A673 (cell line): ENCODE measurements around the gene OR4C3. TPM values are rescaled to one million over a fixed set of nuclear protein-coding genes. Genes with fewer than 3 reads are reported as not detected.
"Not testable (repeated sequence)": the region's sequence is repeated elsewhere in the genome, so short reads cannot be mapped to it uniquely, and the experiment has no call there.

Source experiments
- BruUV-seq: library from RNA; stranded (reverse); fragments of 400-500 nt; replicated peaks from 2 replicates; lab custom pipeline; 2021; lab: Mats Ljungman, UMichigan
- CTCF ChIA-PET: fragments of 300-600 bp; sonication (Branson Sonifier 250); formaldehyde crosslinking; loops from one replicate; lab custom pipeline; 2022; ENCODE audit warnings: antibody characterized with exemption; lab: Charles Lee
- POLR2A ChIA-PET: fragments of 300-600 bp; sonication (Branson Sonifier 250); formaldehyde crosslinking; loops from one replicate; lab custom pipeline; 2022; ENCODE audit warnings: antibody characterized with exemption; ENCODE audit not compliant: low non-redundant PET; lab: Charles Lee
- DNase-seq: peaks from one replicate; pipeline ENCODE4 v3.0.0-alpha.2; 2015; ENCODE audit warnings: low spot score
- H3K27ac ChIP-seq: fragments of 200-600 bp; sonication (generic); 2 replicates; pipeline ENCODE4 v1.5.1; 2016; ENCODE audit warnings: mixed run types, low read depth, mild to moderate bottlenecking, mixed read lengths, antibody characterized with exemption, low read length; ENCODE audit not compliant: poor library complexity, severe bottlenecking
- H3K27me3 ChIP-seq: fragments of 200-600 bp; sonication (generic); replicated peaks from 2 replicates; pipeline ENCODE4 v1.6.1; 2017; ENCODE audit warnings: mixed run types, low read depth, mild to moderate bottlenecking, mixed read lengths, antibody characterized with exemption, low read length; ENCODE audit not compliant: insufficient read depth, poor library complexity
- H3K36me3 ChIP-seq: fragments of 200-600 bp; sonication (generic); 2 replicates; pipeline ENCODE4 v1.6.1; 2016; ENCODE audit warnings: mixed run types, mild to moderate bottlenecking, mixed read lengths, antibody characterized with exemption, low read length; ENCODE audit not compliant: insufficient read depth, poor library complexity, severe bottlenecking
- H3K4me1 ChIP-seq: fragments of 200-600 bp; sonication (generic); 2 replicates; pipeline ENCODE4 v1.6.1; 2017; ENCODE audit warnings: mixed run types, mild to moderate bottlenecking, mixed read lengths, antibody characterized with exemption, low read length; ENCODE audit not compliant: insufficient read depth, poor library complexity, severe bottlenecking
- H3K4me3 ChIP-seq: fragments of 200-600 bp; sonication (generic); 2 replicates; pipeline ENCODE4 v1.5.1; 2016; ENCODE audit warnings: low read depth, mixed run types, mild to moderate bottlenecking, mixed read lengths, low read length; ENCODE audit not compliant: poor library complexity, severe bottlenecking
- H3K9me3 ChIP-seq: fragments of 200-600 bp; sonication (generic); 2 replicates; pipeline ENCODE4 v1.6.1; 2016; ENCODE audit warnings: mixed run types, low read depth, mild to moderate bottlenecking, mixed read lengths, antibody characterized with exemption, low read length; ENCODE audit not compliant: poor library complexity, severe bottlenecking
- CTCF ChIP-seq: fragments of 300-800, 200-600 bp; sonication (generic); conservative IDR thresholded peaks from 2 replicates; pipeline ENCODE4 v1.5.1; 2017; ENCODE audit warnings: low read depth, mild to moderate bottlenecking, antibody characterized with exemption, low read length, moderate library complexity, mixed read lengths
- EZH2 ChIP-seq: fragments of 200-600 bp; sonication (generic); IDR thresholded peaks from 2 replicates; pipeline ENCODE4 v1.6.1; 2017; ENCODE audit warnings: borderline replicate concordance, low read depth, mild to moderate bottlenecking, mixed read lengths, antibody characterized with exemption, low read length; ENCODE audit not compliant: poor library complexity, severe bottlenecking
- intact Hi-C: fragments of 100-400 bp; cut with micrococcal nuclease; formaldehyde crosslinking; loops from one replicate; pipeline ENCODE4 v1.10.0; 2022; ENCODE audit not compliant: unreplicated experiment
- total RNA-seq: library from RNA; stranded (reverse); gene quantifications from 2 replicates; pipeline ENCODE4 v1.2.3, GENCODE V29; 2021

OR4C3 gene
- total RNA-seq, 1 experiment from 2014 or later: not detected

- Histone ChIP-seq H3K4me1 (no peaks in the 10 kb centered on the region), H3K27me3 (no peaks in the 10 kb centered on the region), H3K9me3 (peaks cover 7% of the 10 kb centered on the region), H3K4me3 (no peak overlapping the region), H3K27ac (no peak overlapping the region), H3K36me3 (no peaks in the 10 kb centered on the region)
- TF ChIP-seq EZH2 (no peak), CTCF (no peak)
- BruUV-seq: no TSS peak
- CTCF ChIA-PET: no interaction called here
- no peak for DNase-seq
- intact Hi-C loops: no loop called here
- POLR2A ChIA-PET: no interaction called here
These were observed 16.7 kb downstream of the OR4C3 start for GRCh38 chr11:48341466-48341865.

DNA sequence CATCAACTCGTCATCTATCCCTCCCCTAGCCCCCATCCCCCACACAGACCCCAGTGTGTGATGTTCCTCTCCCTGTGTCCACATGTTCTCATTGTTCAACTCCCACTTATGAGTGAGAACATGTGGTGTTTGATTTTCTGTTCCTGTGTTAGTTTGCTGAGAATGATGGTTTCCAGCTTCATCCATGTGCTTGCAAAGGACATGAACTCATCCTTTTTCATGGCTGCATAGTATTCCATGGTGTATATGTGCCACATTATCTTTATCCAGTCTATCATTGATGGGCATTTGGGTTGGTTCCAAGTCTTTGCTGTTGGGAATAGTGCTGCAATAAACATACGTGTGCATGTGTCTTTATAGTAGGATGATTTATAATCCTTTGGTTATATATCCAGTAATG lies 17.8 kb downstream of the OR4C3 start:
- DNase-seq, H3K27ac ChIP-seq, CTCF ChIA-PET, BruUV-seq, H3K4me3 ChIP-seq, POLR2A ChIA-PET, H3K36me3 ChIP-seq, intact Hi-C loops, H3K27me3 ChIP-seq, H3K4me1 ChIP-seq, H3K9me3 ChIP-seq: not testable (repeated sequence)

GRCh38 chr11:48346286-48346685 lies 21.6 kb downstream of the OR4C3 start:
- H3K36me3 ChIP-seq, H3K4me1 ChIP-seq, H3K27ac ChIP-seq, H3K27me3 ChIP-seq, POLR2A ChIA-PET, intact Hi-C loops, H3K4me3 ChIP-seq, BruUV-seq, CTCF ChIA-PET, DNase-seq: not testable (repeated sequence)
- H3K9me3 ChIP-seq: peaks cover 12% of the 10 kb centered on the region

GRCh38 chr11:48354013-48354412 lies 29.3 kb downstream of the OR4C3 start:
- intact Hi-C loops: no loop called here
- H3K27me3 ChIP-seq: no peaks in the 10 kb centered on the region
- no peak overlapping the region for H3K27ac ChIP-seq
- DNase-seq: no peak
- H3K4me1 ChIP-seq: no peaks in the 10 kb centered on the region
- H3K4me3 ChIP-seq: no peak overlapping the region
- ChIA-PET CTCF (no interaction called here), POLR2A (no interaction called here)
- peaks cover 23% of the 10 kb centered on the region for H3K9me3 ChIP-seq
- no TSS peak for BruUV-seq
- H3K36me3 ChIP-seq: no peaks in the 10 kb centered on the region
- TF ChIP-seq EZH2: no peak
- no peak for TF ChIP-seq CTCF
